Thymus (tissue), 11 donors: ENCODE results near the gene EMC8. TPM values are rescaled to one million over a fixed set of nuclear protein-coding genes. Genes with fewer than 3 reads are reported as not detected.

Source experiments
- DNase-seq, 9 donors: peaks; one replicate each; pipeline ENCODE4 v3.0.0-alpha.2; 2013; ENCODE audit warnings: low spot score in 9 of 9, low read depth in 6 of 9, missing footprints in 1 of 9
- H3K27ac ChIP-seq, 2 donors: one replicate each; pipeline ENCODE4 v1.5.1; 2013; ENCODE audit warnings: control low read depth in 1 of 2, low read depth in 1 of 2, low read length in 1 of 2, mild to moderate bottlenecking in 1 of 2, moderate library complexity in 1 of 2
- H3K27me3 ChIP-seq, 2 donors: one replicate each; pipeline ENCODE4 v1.5.1; 2013; ENCODE audit warnings: low read length in 1 of 2; ENCODE audit not compliant: control insufficient read depth in 2 of 2, insufficient read depth in 1 of 2
- H3K36me3 ChIP-seq, 2 donors: one replicate each; pipeline ENCODE4 v1.5.1; 2013; ENCODE audit warnings: low read length in 1 of 2, mild to moderate bottlenecking in 1 of 2, moderate library complexity in 1 of 2; ENCODE audit not compliant: control insufficient read depth in 2 of 2, insufficient read depth in 2 of 2
- H3K4me1 ChIP-seq, 2 donors: one replicate each; pipeline ENCODE4 v1.5.1; 2013; ENCODE audit warnings: low read length in 2 of 2; ENCODE audit not compliant: control insufficient read depth in 2 of 2, insufficient read depth in 2 of 2
- H3K4me3 ChIP-seq, 2 donors: one replicate each; pipeline ENCODE4 v1.5.1; 2013; ENCODE audit warnings: low read length in 2 of 2, control low read depth in 1 of 2, mild to moderate bottlenecking in 1 of 2
- H3K9me3 ChIP-seq, 2 donors: one replicate each; pipeline ENCODE4 v1.5.1; 2013; ENCODE audit warnings: low read length in 1 of 2, mild to moderate bottlenecking in 1 of 2; ENCODE audit not compliant: control insufficient read depth in 2 of 2, insufficient read depth in 1 of 2
- WGBS: extraction: QIAGEN DNeasy Blood & Tissue Kit; methylation state at CpG from one replicate; pipeline ENCODE4 v1.1.7; 2013; 5-methylcytosine and 5-hydroxymethylcytosine counted together
- polyA plus RNA-seq: library from polyadenylated mRNA; stranded (reverse); fragments of 200-250 nt; gene quantifications from one replicate; pipeline ENCODE4 v1.2.3, GENCODE V29; 2013
- total RNA-seq: library from RNA; stranded (reverse); fragments of 120-200 nt; gene quantifications from one replicate; pipeline ENCODE4 v1.2.4, GENCODE V29; 2013
- donor health status: healthy.

The EMC8 gene
- total and polyA plus RNA-seq, 2 donors, result 16.8 to 22.2 TPM

DNA sequence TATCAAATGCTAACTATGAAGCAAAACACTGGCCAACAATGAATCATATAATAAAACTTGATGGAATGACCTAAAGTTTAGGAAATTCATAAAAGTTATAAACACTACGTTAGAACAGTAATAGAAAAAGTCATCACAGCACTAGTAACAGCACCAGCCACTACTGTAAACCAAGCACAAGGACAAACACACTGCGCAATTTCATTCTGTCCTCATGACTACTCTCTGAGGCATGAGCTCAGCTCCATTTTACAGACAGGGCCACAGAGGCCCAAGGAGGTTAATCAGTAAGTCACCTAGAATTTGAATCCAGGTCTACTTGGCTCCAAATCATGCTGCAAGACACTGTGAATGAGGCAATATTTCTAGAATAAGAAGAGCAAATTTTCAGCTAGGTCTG is 13.4 kb downstream of the EMC8 start:
- peaks cover 43 to 59% of the 10 kb centered on the region in 2 donors for H3K36me3 ChIP-seq
- WGBS, result 95% methylated on average over 2 of the region's 2 CpGs
- no peak for DNase-seq

DNA sequence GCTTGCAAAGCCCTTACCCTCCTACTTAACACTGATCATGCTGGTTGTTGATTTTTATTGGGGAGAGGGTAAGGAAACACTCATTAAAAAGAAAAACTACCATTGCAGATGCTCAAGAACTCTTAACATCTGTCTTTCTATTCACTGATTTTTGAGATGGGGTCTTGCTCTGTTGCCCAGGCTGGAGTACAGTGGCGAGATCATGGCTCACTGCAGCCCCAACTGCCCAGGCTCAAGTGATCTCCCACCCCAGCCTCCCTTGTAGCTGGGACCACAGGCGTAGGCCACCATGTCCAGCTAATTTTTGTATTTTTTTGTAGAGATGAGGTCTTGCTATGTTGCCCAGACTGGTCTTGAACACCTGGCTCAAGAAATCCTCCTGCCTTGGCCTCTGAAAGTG is 14.5 kb downstream of the EMC8 start:
- Histone ChIP-seq H3K27me3 (no peaks in the 10 kb centered on the region), H3K4me3 (no peak overlapping the region), H3K4me1 (peaks cover 0 to 2% of the 10 kb centered on the region in 2 donors), H3K9me3 (no peaks in the 10 kb centered on the region), H3K27ac (no peak overlapping the region), H3K36me3 (peaks cover 51 to 70% of the 10 kb centered on the region in 2 donors)
- no peak for DNase-seq
- 99% methylated on average over 2 of the region's 2 CpGs for WGBS

More for the DNA sequence above, 13.4 kb downstream of the EMC8 start:
- Histone ChIP-seq H3K4me3 (no peak overlapping the region), H3K4me1 (peaks cover 0 to 5% of the 10 kb centered on the region in 2 donors), H3K27ac (no peak overlapping the region), H3K27me3 (no peaks in the 10 kb centered on the region), H3K9me3 (no peaks in the 10 kb centered on the region)

DNA sequence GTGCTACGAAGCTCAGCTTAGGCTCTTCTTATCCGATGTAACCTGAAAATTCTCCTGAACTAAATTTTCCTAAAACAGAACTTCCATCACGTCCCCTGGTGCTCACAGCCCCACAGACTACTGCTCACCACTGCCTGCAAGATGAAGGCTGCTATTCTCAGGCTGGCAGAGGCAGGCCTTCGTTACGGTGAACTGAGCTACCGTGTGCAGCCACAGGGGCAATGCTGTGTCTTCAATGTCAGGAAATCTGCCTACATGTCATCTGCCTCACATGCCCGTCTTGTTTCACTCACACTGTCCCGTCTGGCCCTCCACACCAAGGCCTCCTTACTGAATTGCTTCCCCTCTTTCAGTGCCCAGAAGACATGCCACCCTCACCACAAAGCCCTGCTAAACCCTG is 15.9 kb downstream of the EMC8 start:
- no peaks in the 10 kb centered on the region for H3K27me3 ChIP-seq
- no peaks in the 10 kb centered on the region for H3K4me1 ChIP-seq
- H3K4me3 ChIP-seq, result no peak overlapping the region
- no peaks in the 10 kb centered on the region for H3K9me3 ChIP-seq
- H3K36me3 ChIP-seq, result peaks cover 60 to 77% of the 10 kb centered on the region in 2 donors
- no peak for DNase-seq
- no peak overlapping the region for H3K27ac ChIP-seq
- WGBS, result 96% methylated on average over 8 of the region's 8 CpGs

DNA sequence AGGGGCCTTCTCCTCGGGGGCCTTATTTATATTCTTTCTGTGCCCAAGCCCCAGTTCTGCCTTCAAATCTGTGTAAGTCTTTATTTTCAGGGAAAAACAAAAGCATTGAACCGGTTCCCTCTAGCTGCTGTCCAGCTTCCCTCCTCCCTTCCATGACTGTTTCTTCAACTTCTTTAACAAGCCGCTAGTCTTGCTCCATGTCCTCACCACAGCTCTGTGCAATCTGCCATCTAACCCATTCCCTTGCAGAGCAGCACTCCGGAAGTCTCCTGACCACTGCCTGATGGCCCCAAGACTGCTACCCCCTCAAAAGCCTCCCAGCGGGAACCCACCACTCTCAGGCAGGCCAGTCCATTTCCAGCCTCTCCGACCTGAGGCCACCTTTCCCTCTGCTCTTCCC is 16.9 kb downstream of the EMC8 start:
- H3K4me1 ChIP-seq, result no peaks in the 10 kb centered on the region
- H3K27ac ChIP-seq, result no peak overlapping the region
- 95% methylated on average over 6 of the region's 6 CpGs for WGBS
- no peak for DNase-seq
- H3K27me3 ChIP-seq, result no peaks in the 10 kb centered on the region
- no peak overlapping the region for H3K4me3 ChIP-seq
- peaks cover 60 to 76% of the 10 kb centered on the region in 2 donors for H3K36me3 ChIP-seq
- H3K9me3 ChIP-seq, result no peaks in the 10 kb centered on the region

DNA sequence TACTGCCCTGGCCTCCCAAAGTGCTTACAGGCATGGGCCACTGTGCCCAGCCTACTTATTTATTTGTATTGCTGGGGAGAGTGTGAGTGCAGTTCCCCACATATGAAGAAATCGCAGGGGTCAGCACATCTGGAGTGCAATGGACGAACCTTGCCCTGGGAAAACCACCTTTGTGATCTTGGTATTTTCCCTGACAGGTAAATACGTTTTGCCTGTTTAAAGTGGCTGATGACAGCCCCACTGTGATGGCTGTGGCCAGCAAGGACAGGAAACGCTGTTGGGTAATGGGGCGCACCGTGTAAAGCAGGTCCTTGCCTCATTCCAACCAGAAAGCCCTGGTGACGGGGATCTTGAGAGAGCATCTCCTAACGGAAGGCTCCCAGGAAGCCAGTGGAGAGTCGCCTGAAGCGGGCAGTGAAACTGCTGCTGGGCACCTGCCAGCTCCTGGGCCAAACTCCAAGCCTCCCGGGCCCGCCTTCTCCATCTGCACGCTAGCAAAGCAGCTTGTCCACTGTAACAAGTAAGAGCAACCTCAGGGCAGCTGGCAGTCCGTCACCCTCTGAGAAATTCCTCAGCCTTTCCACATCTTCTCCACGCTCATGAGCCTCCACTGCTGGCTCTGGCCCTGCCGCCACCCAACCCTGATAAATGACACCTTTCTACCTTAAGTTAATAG is 17.5 kb downstream of the EMC8 start:
- no peak overlapping the region for H3K27ac ChIP-seq
- DNase-seq, result no peak
- no peaks in the 10 kb centered on the region for H3K4me1 ChIP-seq
- no peaks in the 10 kb centered on the region for H3K27me3 ChIP-seq
- peaks cover 60 to 73% of the 10 kb centered on the region in 2 donors for H3K36me3 ChIP-seq
- H3K4me3 ChIP-seq, result no peak overlapping the region
- no peaks in the 10 kb centered on the region for H3K9me3 ChIP-seq
- WGBS, result 96% methylated on average over 16 of the region's 16 CpGs

DNA sequence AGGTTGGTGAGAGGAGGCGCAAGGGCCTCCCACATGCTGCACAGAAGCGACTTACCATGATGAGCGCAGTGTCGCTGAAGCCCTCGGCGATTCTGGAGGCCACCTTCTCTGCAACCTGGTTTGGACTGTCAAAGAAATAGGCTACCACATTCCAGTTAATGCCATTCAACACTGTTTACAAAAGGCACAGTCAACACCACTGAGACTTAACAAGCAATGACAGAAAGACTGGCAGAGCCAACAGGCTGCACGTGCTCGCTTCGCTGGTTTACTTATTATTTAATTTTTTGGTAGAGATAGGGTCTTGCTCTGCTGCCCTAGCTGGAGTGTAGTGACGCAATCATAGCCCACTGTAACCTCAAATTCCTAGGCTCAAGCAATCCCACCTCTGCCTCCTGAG is 18.2 kb downstream of the EMC8 start:
- no peak overlapping the region for H3K27ac ChIP-seq
- no peaks in the 10 kb centered on the region for H3K9me3 ChIP-seq
- H3K4me1 ChIP-seq, result no peaks in the 10 kb centered on the region
- no peak overlapping the region for H3K4me3 ChIP-seq
- no peaks in the 10 kb centered on the region for H3K27me3 ChIP-seq
- no peak for DNase-seq
- 94% methylated on average over 10 of the region's 10 CpGs for WGBS
- H3K36me3 ChIP-seq, result peaks cover 56 to 66% of the 10 kb centered on the region in 2 donors

DNA sequence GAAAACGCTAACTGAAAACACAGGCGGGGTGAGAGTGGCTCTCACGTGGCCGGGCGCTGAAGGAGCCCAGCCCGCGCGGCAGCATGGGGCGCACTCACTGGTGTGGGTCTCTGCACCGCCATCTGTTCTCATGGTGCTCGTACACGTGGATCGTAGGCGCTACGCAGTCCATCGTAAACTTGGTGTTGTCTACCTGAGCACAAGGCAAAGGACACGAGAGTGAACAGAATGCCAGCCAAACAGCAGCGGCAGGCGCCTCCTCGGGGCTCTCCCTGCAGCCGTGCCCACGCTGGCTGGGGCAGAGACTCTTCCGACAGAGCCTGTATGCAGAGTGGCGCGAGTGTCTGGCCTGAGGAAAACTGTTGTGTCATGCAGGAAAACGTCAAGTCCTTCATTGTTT is 19.1 kb downstream of the EMC8 start:
- Histone ChIP-seq H3K4me3 (no peak overlapping the region), H3K9me3 (no peaks in the 10 kb centered on the region), H3K4me1 (no peaks in the 10 kb centered on the region), H3K27me3 (no peaks in the 10 kb centered on the region), H3K36me3 (peaks cover 51 to 61% of the 10 kb centered on the region in 2 donors), H3K27ac (no peak overlapping the region)
- DNase-seq, result no peak
- whole genome bisulfite sequencing, result 97% methylated on average over 26 of the region's 26 CpGs

DNA sequence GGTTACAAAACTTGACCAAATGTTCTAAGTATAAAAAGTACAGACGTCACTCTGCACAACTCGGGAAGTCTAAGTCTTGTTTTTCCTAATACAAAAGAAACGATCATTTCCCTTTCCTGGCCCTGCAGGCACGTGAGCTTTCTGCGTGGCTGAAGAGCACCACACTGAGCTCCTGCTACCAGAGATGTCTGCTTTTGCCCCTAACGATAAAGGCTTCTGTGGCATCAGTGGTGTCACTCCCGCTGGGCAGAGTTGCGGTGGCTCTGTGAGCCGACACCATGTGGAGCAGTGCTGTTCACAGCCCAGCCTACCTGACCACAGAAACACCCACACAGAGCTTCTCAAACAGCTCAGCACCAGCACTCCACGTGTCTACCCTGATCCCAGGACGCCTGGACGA is 20.5 kb downstream of the EMC8 start:
- H3K36me3 ChIP-seq, result peaks cover 47 to 61% of the 10 kb centered on the region in 2 donors
- no peak for DNase-seq
- no peak overlapping the region for H3K27ac ChIP-seq

DNA sequence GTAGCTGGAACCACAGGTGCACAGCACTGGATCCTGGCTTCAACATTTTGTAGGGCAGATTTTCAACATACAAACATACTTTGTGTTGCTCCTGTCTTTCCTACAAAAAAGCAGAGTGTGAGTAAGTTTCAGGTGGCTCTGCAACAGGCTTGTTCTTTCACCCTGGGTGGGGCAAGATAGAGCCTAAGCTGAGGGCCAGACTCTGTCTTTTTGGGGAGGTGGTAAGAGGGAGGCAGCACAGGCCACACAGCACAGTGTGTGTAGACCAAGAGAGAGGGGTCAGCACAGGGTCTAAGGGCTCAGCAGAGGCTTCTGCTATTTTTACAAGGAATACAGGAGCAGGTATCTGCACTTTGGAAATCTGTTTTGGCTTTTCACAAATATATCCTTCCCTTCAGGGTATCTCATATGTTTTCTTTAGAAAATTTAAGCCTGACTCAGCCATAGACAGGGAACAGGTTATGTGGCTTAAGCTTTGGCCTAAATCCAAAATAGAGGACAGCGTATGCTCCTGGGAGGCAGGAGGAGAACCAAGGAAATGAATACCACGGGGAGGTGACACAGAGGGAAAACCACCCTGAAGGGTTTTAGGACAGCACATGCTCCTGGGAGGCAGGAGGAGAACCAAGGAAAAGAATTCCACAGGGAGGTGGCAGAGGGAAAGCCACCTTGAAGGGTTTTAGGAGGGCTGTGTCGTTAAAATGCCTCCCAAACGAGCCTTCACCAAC is 21.6 kb downstream of the EMC8 start:
- Histone ChIP-seq H3K4me1 (no peaks in the 10 kb centered on the region), H3K9me3 (no peaks in the 10 kb centered on the region), H3K4me3 (no peak overlapping the region), H3K36me3 (peaks cover 47 to 55% of the 10 kb centered on the region in 2 donors), H3K27ac (no peak overlapping the region), H3K27me3 (no peaks in the 10 kb centered on the region)
- 90% methylated on average over 4 of the region's 4 CpGs for WGBS
- DNase-seq, result no peak

More for the DNA sequence above, 20.5 kb downstream of the EMC8 start:
- Histone ChIP-seq H3K4me1 (no peaks in the 10 kb centered on the region), H3K9me3 (no peaks in the 10 kb centered on the region), H3K4me3 (no peak overlapping the region), H3K27me3 (no peaks in the 10 kb centered on the region)
- 93% methylated on average over 12 of the region's 12 CpGs for WGBS
